Measurements from ENCODE around the gene ZNF747.
"Not testable (repeated sequence)": the region's sequence is repeated elsewhere in the genome, so short reads cannot be mapped to it uniquely, and the experiment has no call there.

The ZNF747 gene

GRCh38 chr16:30533748-30534367 is 800 bp downstream of the ZNF747 start:
- DNase-seq = no peak

GRCh38 chr16:30533146-30533522 is 1.5 kb downstream of the ZNF747 start:
- no peak for DNase-seq

GRCh38 chr16:30532285-30533145 is 2.1 kb downstream of the ZNF747 start:
- no peak for DNase-seq

- no peak for DNase-seq
Observed at GRCh38 chr16:30530163-30531037, 4.3 kb downstream of the ZNF747 start.

GRCh38 chr16:30528799-30529457 is 5.7 kb downstream of the ZNF747 start:
- DNase-seq = no peak

- no peak for DNase-seq
Observed at GRCh38 chr16:30527635-30528178, 7.0 kb downstream of the ZNF747 start.

GRCh38 chr16:30526823-30527634 is 7.6 kb downstream of the ZNF747 start:
- peak; percentile 98 for DNase-seq

- DNase-seq = no peak
Observed at GRCh38 chr16:30526137-30526822, 8.4 kb downstream of the ZNF747 start, which contains the start of gene ZNF768. Gene ZNF768 (minus strand): TSS chr16:30526566. CDS start chr16:30526413, 153 bp downstream.

- no peak for DNase-seq
Observed at GRCh38 chr16:30525844-30526136, 8.9 kb downstream of the ZNF747 start.

GRCh38 chr16:30524575-30525568 is 9.8 kb downstream of the ZNF747 start:
- DNase-seq = no peak

GRCh38 chr16:30523768-30524574 is 10.7 kb downstream of the ZNF747 start:
- DNase-seq = no peak

GRCh38 chr16:30522702-30523463 is 11.8 kb downstream of the ZNF747 start:
- DNase-seq = not testable (repeated sequence)

- no peak for DNase-seq
Observed at GRCh38 chr16:30521873-30522641, 12.6 kb downstream of the ZNF747 start.

GRCh38 chr16:30521476-30521872 is 13.2 kb downstream of the ZNF747 start:
- DNase-seq = no peak

GRCh38 chr16:30519120-30520049 is 15.3 kb downstream of the ZNF747 start:
- DNase-seq = no peak

- no peak for DNase-seq
Observed at GRCh38 chr16:30518552-30518951, 16.1 kb downstream of the ZNF747 start.
